Activated T-cell treated with anti-CD3 and anti-CD28 coated beads, Interleukin-2, amount 50 U/mL, for 1 hour (primary cell): ENCODE data around the gene ZER1.

Source experiments
- DNase-seq: peaks from one replicate; pipeline ENCODE4 v3.0.0-alpha.2; 2020

The ZER1 gene

DNA sequence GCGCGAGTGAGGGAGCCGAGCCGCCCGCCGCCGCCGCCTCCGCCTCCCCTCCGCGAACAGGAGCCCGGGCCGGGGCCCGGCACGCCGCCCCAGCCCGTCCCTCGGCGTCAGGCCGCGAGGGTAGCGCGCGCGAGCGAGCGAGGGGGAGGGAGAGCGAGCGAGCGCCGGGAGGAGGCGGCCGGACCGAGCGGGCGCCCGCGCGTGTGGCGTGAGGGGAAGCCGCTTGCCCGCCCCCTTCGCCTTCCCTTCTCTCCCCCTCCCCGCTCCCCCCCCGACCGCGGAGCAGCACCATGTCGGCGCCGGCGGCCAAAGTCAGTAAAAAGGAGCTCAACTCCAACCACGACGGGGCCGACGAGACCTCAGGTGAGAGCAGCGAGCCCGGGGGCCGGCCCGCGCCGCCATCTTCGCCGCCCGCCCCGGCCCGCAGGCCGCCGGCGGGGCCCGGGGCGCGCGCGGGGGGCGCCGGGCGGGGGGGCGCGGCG lies 82.4 kb downstream of the ZER1 start:
- DNase-seq = no peak

DNA sequence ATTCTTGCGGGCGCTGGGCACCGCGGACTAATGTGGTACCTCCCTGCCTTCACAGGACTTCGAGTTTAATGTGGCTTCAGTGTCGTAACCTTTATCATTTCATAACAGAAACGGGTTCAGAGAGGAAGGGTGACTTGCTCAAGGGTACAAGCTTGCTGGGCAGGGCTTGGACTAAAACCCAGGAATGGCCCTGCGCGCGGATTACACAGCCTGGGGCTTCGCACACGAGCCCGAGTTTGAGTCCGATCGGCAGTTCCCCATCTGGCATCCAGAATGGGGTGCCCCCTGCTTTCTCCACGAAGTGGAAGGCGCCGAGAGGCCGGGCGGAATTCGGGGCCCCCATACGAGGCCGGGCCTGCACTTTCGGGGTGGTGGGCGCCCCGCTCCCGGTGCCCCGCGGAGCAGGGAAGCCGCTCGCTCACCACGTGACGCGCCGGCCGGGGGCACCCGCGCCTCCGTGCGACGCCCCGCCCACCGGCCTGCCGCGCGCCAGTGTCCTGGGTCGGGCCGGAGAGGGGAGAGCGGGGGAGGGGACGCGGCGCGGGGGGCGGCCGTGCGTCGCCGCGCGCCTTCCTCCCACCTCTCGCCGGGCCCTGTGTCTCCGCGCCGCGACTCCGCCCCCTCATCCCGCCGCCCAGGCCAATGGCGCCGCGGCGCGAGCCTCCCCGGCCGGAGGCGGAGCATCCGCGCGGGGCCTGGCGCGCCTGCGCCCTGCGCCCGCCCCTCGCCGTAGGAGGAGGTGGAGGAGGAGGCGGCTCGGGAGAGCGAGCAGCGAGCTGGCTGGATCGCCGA lies 83.0 kb downstream of the ZER1 start, which contains the start of gene SET:
SET (plus strand) TSS at position 722 of the 792 bp plus-strand sequence. CDS start 361 bp downstream, outside the sequence.
- DNase-seq = peak; percentile 93

DNA sequence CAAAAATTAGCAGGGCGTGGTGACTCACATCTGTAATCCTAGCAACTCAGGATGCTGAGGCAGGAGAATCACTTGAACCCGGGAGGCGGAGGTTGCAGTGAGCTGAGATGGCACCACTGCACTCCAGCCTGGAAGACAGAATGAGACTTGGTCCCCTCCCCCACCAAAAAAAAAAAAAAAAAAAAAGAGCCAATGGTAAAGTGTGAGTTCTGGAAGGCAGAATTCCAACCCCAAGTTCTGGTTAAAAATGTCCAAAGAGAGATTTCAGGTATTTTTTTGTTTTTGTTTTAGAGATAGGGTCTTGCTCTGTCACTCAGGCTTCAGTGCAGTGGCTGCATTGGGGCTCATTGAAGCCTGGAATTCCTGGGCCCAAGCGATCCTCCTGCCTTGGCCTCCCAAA lies 84.3 kb downstream of the ZER1 start:
- no peak for DNase-seq

DNA sequence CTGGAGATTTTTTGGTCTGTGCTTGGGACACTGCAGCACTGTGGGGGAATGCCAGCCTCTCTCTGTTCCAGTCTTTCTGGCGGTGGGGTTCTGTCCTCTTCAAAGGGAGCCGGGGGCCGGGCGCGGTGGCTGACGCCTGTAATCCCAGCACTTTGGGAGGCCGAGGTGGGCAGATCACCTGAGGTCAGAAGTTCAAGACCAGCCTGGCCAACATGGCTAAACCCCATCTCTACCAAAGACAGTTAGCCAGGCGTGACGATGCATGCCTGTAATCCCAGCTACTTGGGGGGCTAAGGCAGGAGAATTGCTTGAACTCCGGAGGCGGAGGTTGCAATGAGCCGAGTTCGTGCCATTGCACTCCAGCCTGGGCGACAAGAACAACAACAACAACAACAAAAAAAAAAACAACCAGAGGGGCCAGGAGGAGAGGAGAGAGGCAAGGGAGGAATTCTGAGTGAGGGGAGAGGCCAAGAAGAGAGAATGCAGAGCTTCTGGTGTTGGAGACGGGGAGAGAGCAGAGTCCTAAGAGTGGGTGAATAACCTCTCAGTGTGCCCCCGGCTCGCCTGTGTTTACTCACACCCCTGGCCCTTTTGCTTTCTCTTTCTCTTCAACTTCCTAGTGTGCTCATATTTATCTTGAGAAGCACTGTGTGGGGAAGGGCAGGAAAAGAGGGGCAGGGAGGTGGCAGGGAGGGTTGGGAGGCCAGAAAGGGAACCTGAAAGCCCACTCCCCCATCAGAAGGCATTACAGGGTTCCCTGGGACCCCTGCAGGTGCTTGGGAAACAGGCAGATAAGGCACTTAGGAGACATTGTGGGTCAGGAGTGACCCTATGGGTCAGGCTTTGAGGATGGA lies 85.9 kb downstream of the ZER1 start:
- no peak for DNase-seq

DNA sequence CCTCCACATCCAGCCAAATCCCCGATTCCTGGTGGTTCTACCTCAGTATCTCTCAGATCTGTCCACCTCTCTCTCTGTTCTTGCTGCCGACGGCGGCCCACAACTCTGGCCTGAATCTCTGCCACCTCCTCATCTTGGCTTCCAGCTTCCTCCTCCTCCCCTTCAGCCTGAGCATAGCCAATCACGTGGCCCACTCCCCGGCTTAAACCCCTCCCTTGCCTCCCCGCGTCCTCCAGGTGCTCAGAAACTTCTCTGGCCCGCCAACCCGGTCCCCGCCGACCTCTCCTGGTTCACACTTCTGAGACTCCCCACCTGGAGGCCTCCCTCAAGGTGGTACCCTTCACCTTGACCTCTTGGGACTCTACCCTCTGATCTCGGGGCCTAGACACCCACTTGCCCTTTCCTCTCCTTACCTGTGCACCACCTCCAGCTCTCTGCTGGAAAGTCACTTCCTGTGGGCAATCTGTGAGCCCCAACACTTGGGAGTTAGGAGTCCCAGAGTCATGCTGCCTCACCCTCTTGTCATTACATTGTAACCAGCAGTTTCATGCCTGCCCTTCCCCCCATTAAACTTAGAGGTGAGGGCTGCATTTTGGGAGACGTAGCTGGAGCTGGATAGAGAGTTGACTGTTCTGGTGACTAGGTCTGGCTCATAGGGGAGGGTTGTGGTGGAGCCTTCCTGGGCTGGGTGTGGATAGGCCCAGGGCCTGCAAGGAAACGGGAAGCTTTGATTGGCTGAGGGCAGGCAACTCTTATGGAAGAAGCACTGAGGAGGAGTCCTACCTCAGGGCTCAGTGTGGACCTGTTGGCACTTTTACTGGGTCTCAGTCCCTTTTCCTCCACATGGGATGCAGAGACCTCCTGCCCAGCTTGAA lies 87.2 kb downstream of the ZER1 start:
- DNase-seq = peak; percentile 71

DNA sequence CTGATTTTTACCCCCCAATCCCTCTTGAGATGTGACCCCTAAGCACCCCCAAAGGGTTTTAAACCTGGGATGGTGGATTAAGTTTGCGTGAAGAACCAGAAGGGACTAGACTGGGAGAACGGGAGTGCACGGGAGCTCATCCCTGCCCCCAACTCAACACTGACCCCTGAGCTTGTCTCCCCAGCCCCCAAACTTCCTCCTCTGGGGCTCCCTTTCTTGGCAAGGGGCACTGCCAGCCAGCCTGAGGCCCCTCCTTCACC lies 87.7 kb downstream of the ZER1 start:
- no peak for DNase-seq

DNA sequence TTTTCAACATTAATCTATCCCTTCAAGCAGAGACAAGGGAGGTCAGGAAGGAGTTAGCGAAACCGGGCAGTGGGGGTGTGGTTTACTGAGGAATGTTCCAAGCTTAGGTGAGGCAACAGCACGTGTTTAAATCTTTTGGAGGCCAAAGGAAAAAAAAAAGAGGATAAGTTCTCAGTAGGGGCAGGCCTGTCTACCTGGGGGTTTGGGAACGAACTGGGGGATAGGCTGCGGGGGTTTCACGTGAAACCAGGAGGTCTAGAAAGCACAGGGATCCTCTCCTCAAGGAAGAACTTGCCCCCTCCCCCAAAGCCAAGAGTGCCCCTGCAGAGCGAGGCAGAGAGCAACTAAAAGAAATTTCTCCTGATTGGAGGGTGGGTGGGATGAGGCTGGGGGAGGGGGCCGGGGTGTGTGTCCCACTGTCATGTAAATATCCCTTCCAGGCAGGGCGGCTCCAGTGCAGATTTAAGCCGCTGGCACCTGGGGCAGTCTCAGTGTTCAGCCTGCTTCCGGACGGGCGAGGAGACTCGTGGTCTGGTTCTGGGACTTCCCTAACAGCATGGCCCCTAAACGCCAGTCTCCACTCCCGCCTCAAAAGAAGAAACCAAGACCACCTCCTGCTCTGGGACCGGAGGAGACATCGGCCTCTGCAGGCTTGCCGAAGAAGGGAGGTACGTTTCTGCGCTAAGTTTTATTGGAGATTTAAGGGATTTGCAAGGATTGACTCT lies 88.2 kb downstream of the ZER1 start:
- DNase-seq = peak; percentile 32
